GM06990 (cell line): Measurements from ENCODE around the gene FLNB.

Source experiments
- DNase-seq: peaks from one replicate; pipeline ENCODE4 v3.0.0-alpha.2; 2011; ENCODE audit not compliant: insufficient read length; ENCODE audit errors: extremely low read depth
- H3K27me3 ChIP-seq: replicated peaks from 2 replicates; pipeline ENCODE4 v1.6.0; 2011; ENCODE audit warnings: low read length; ENCODE audit not compliant: control insufficient read depth, insufficient read depth
- H3K36me3 ChIP-seq: 2 replicates; pipeline ENCODE4 v1.5.1; 2011; ENCODE audit warnings: low read length; ENCODE audit not compliant: control insufficient read depth, insufficient read depth
- H3K4me3 ChIP-seq: replicated peaks from 2 replicates; pipeline ENCODE4 v1.5.1; 2011; ENCODE audit warnings: low read depth, mild to moderate bottlenecking, control low read depth, low read length
- TF ChIP-seq, protein P1 (sequence below): IDR thresholded peaks from 2 replicates; pipeline ENCODE4 v1.5.1; 2011; ENCODE audit warnings: low read length, control low read depth, mild to moderate bottlenecking, inconsistent platforms; ENCODE audit not compliant: insufficient read depth, poor library complexity, severe bottlenecking

The FLNB gene

DNA sequence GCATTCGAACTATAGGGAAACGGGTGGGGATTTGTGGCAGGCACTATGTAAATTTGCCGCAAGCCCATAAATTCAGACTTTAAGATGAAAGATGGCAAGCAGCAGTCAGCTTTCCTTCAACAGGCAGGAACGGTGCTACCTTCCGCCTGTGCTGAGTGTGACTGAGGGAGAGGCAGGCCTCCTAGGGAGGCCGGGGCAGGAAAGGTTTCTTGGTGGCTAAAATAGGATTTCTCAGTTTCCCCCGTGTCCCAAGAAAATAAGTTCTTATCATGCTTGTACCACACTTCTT lies 12.5 kb downstream of the FLNB start:
- H3K27me3 ChIP-seq, result no peaks in the 10 kb centered on the region
- no peak overlapping the region for H3K4me3 ChIP-seq
- no peak for DNase-seq
- H3K36me3 ChIP-seq, result no peaks in the 10 kb centered on the region
- TF ChIP-seq, protein P1, sequence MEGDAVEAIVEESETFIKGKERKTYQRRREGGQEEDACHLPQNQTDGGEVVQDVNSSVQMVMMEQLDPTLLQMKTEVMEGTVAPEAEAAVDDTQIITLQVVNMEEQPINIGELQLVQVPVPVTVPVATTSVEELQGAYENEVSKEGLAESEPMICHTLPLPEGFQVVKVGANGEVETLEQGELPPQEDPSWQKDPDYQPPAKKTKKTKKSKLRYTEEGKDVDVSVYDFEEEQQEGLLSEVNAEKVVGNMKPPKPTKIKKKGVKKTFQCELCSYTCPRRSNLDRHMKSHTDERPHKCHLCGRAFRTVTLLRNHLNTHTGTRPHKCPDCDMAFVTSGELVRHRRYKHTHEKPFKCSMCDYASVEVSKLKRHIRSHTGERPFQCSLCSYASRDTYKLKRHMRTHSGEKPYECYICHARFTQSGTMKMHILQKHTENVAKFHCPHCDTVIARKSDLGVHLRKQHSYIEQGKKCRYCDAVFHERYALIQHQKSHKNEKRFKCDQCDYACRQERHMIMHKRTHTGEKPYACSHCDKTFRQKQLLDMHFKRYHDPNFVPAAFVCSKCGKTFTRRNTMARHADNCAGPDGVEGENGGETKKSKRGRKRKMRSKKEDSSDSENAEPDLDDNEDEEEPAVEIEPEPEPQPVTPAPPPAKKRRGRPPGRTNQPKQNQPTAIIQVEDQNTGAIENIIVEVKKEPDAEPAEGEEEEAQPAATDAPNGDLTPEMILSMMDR, result no peak

DNA sequence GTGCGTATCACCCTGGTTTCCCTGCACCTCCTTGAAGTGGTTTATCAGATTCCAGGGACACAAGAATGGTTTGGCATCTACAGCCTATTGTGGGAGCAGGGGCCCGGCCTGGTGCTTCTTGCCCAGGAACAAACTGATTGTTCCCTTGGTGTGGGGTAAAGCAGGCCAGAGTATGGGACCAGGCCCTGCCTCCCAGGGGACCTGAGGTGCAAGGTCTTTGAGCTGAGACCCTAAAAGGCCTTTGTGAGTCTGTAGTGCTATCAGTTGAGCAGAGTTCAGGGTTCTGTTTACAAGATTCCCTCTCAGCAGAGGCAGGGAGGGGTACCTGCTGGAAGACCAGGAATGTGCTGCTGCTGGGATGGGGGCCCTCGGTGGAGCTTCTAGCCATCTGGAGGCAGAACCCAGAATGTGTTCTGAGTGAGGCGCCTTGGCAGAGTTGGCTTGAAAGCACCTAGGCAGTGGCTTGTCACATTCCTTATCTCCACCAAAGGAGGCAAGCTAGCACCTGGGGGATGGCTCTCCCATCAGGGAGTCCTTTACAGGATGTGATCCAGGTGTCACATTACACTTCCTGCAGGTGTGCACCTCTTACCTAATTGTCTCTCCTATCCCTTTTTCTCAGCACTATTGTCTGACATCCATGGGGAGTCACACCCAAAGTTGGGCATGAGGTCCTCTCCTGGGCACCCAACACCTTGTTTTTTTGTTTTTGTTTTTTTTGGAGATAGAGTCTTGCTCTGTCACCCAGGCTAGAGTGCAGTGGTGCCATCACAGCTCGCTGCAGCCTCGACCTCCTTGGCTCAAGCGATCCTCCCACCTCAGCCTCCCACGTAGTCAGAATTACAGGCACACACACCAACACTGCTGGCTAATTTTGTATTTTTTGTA lies 13.1 kb downstream of the FLNB start:
- Histone ChIP-seq H3K36me3 (no peaks in the 10 kb centered on the region), H3K4me3 (no peak overlapping the region), H3K27me3 (no peaks in the 10 kb centered on the region)
- TF ChIP-seq, protein P1, result no peak
- DNase-seq, result no peak

DNA sequence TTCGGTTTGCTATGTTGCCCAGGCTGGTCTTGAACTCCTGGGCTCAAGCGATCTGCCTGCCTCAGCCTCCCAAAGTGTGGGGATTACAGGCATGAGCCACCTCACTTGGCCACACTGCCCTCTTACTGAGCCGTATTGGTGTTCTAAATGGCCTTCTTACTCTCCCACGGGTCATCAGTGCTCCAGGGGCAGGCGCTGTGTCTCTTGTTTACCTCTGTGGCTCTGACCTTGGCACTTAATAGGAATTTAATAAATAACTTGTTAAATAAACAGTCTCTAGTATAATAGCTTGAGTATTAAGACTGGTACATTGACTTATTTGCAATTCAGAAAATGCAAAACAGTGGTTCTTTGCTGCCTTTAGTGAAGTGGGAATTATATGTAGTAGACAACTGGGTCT lies 13.7 kb downstream of the FLNB start:
- no peak for DNase-seq
- H3K27me3 ChIP-seq, result no peaks in the 10 kb centered on the region
- H3K4me3 ChIP-seq, result no peak overlapping the region
- TF ChIP-seq, protein P1, result no peak
- no peaks in the 10 kb centered on the region for H3K36me3 ChIP-seq

DNA sequence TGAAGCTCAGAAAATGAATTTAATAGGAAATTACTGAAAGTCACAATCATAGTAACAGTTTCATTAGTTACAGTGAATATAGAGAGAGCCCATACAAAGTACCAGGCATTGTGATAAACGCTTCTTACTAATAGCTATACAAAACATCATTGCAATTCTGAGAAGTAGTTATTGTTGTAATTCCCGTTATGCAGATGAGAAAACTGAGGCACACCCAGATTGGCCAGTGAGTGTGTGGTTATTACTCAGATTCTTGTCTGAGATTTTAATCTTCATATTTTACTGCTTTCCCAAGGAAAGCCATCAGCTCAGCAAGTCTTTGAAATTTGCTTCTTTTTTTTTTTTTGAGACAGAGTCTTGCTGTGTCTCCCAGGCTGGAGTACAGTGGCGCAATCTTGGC lies 14.3 kb downstream of the FLNB start:
- TF ChIP-seq, protein P1, result no peak
- Histone ChIP-seq H3K27me3 (no peaks in the 10 kb centered on the region), H3K4me3 (no peak overlapping the region), H3K36me3 (no peaks in the 10 kb centered on the region)
- no peak for DNase-seq

DNA sequence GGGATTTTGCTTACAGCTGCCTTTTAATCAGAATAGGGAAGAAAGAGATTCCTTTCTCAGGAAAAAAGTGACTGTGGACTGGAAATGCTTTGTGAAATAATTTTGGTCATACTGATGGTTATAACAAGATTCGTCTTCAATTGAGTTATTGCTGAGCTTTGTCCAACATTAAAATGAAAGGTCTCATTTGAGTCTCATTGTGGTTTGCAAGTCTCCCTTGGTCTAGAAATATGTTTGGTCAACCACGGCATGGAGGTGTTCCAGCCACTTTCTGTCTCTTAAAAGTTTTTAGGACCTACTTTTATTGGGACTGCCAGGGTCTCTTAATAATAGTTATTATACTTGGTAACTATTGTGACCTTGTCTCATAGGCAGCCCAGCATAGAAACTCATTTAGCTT lies 15.3 kb downstream of the FLNB start:
- Histone ChIP-seq H3K4me3 (no peak overlapping the region), H3K27me3 (no peaks in the 10 kb centered on the region), H3K36me3 (no peaks in the 10 kb centered on the region)
- TF ChIP-seq, protein P1, result no peak
- DNase-seq, result no peak

DNA sequence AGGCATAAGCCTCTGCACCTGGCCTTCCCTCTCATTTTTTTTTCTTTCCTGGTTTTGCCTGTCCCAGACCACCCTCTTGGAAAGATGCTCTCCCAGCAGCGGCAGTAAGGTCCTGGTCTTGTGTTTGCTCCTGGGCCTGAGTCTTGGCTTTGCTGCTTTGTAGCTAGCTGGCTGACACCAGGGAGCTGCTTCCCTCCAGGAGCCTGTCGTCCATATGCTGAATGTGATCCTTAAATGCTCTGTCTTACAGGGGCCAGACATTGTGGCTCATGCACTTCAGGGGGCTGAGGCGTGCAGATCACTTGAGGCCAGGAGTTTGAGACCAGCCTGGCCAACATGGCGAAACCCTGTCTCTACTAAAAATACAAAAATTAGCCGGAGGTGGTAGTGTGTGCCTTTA lies 17.2 kb downstream of the FLNB start:
- TF ChIP-seq, protein P1, result no peak
- no peak overlapping the region for H3K4me3 ChIP-seq
- no peaks in the 10 kb centered on the region for H3K27me3 ChIP-seq
- no peaks in the 10 kb centered on the region for H3K36me3 ChIP-seq
- DNase-seq, result no peak
